ENCODE results near the gene ADCYAP1R1.

DNA sequence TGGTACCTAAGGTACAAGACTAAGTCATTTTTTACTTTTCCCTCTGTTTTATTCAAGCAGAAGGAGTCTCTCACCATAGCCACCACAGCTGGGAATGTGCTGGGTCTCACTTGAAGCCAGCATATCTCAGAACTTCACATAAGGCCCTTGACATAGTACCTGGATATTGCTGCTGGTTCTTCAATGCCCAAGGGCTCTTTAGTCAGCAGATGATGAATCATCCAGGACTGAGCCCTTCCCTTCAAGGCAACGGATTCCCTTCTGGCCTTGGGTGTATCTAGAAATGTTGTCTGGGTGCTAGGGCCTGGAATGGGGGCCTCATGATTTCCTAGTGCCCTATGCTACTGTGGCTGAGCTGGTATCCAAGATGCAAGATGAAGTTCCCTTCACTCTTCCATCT, 93.9 kb downstream of the ADCYAP1R1 start:
- no peak for TF ChIP-seq TAF1 (IDR thresholded peaks at IDR 0.05; ENCODE audit: low read depth)
- TF ChIP-seq FOXM1 (IDR thresholded peaks at IDR 0.05; ENCODE audit: borderline replicate concordance, low read depth), result no peak
- TF ChIP-seq, protein P1, sequence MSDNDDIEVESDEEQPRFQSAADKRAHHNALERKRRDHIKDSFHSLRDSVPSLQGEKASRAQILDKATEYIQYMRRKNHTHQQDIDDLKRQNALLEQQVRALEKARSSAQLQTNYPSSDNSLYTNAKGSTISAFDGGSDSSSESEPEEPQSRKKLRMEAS (IDR thresholded peaks at IDR 0.05), result no peak
